Skeletal muscle satellite cell (primary cell): ENCODE results near the gene SCN8A.

Source experiments
- H3K27me3 ChIP-seq: 2 replicates; pipeline ENCODE4 v1.7.0; 2013; ENCODE audit warnings: low read length; ENCODE audit not compliant: control insufficient read depth, insufficient read depth
- H3K36me3 ChIP-seq: 2 replicates; pipeline ENCODE4 v1.7.0; 2013; ENCODE audit warnings: mild to moderate bottlenecking, control low read depth, low read length; ENCODE audit not compliant: insufficient read depth
- H3K4me1 ChIP-seq: 2 replicates; pipeline ENCODE4 v1.7.0; 2013; ENCODE audit warnings: low read length; ENCODE audit not compliant: control insufficient read depth, insufficient read depth
- H3K4me2 ChIP-seq: 2 replicates; pipeline ENCODE4 v1.7.0; 2013; ENCODE audit warnings: mild to moderate bottlenecking, low read length
- H3K4me3 ChIP-seq: 2 replicates; pipeline ENCODE4 v1.7.0; 2013; ENCODE audit warnings: low read length
- H3K9ac ChIP-seq: 2 replicates; pipeline ENCODE4 v1.7.0; 2013; ENCODE audit warnings: mild to moderate bottlenecking, low read depth, low read length, moderate library complexity
- H3K9me3 ChIP-seq: replicated peaks from 2 replicates; pipeline ENCODE4 v1.7.0; 2013; ENCODE audit warnings: mild to moderate bottlenecking, control low read depth, low read length

The SCN8A gene

GRCh38 chr12:51721282-51721940 is 130.4 kb downstream of the SCN8A start:
- no peaks in the 10 kb centered on the region for H3K9me3 ChIP-seq
- peaks cover 8% of the 10 kb centered on the region for H3K4me1 ChIP-seq
- H3K4me3 ChIP-seq, result peak overlapping the region; percentile 46
- peak overlapping the region; percentile 78 for H3K4me2 ChIP-seq
- no peaks in the 10 kb centered on the region for H3K27me3 ChIP-seq
- H3K36me3 ChIP-seq, result peaks cover 22% of the 10 kb centered on the region
- H3K9ac ChIP-seq, result no peak overlapping the region

GRCh38 chr12:51722431-51722830 is 131.4 kb downstream of the SCN8A start:
- no peak overlapping the region for H3K9ac ChIP-seq
- peaks cover 24% of the 10 kb centered on the region for H3K36me3 ChIP-seq
- no peaks in the 10 kb centered on the region for H3K9me3 ChIP-seq
- peaks cover 8% of the 10 kb centered on the region for H3K4me1 ChIP-seq
- H3K4me3 ChIP-seq, result no peak overlapping the region
- H3K4me2 ChIP-seq, result no peak overlapping the region
- H3K27me3 ChIP-seq, result no peaks in the 10 kb centered on the region

- H3K27me3 ChIP-seq, result no peaks in the 10 kb centered on the region
- H3K9ac ChIP-seq, result no peak overlapping the region
- H3K4me2 ChIP-seq, result no peak overlapping the region
- H3K9me3 ChIP-seq, result no peaks in the 10 kb centered on the region
- H3K4me1 ChIP-seq, result peaks cover 14% of the 10 kb centered on the region
- peaks cover 25% of the 10 kb centered on the region for H3K36me3 ChIP-seq
- H3K4me3 ChIP-seq, result no peak overlapping the region
These were observed 135.1 kb downstream of the SCN8A start for GRCh38 chr12:51726161-51726560.

GRCh38 chr12:51726931-51727330 is 135.9 kb downstream of the SCN8A start:
- no peaks in the 10 kb centered on the region for H3K27me3 ChIP-seq
- H3K9me3 ChIP-seq, result no peaks in the 10 kb centered on the region
- no peak overlapping the region for H3K4me2 ChIP-seq
- H3K36me3 ChIP-seq, result peaks cover 24% of the 10 kb centered on the region
- peaks cover 7% of the 10 kb centered on the region for H3K4me1 ChIP-seq
- H3K9ac ChIP-seq, result no peak overlapping the region
- H3K4me3 ChIP-seq, result no peak overlapping the region

- H3K27me3 ChIP-seq, result no peaks in the 10 kb centered on the region
- H3K36me3 ChIP-seq, result peaks cover 14% of the 10 kb centered on the region
- H3K4me2 ChIP-seq, result no peak overlapping the region
- peaks cover 7% of the 10 kb centered on the region for H3K4me1 ChIP-seq
- H3K9ac ChIP-seq, result no peak overlapping the region
- H3K4me3 ChIP-seq, result no peak overlapping the region
- no peaks in the 10 kb centered on the region for H3K9me3 ChIP-seq
These were observed 138.3 kb downstream of the SCN8A start for GRCh38 chr12:51729331-51729730.

GRCh38 chr12:51730745-51731144 is 139.7 kb downstream of the SCN8A start:
- Histone ChIP-seq H3K9me3 (no peaks in the 10 kb centered on the region), H3K4me2 (no peak overlapping the region), H3K4me1 (peaks cover 7% of the 10 kb centered on the region), H3K36me3 (peaks cover 13% of the 10 kb centered on the region), H3K27me3 (no peaks in the 10 kb centered on the region), H3K4me3 (no peak overlapping the region), H3K9ac (no peak overlapping the region)

- Histone ChIP-seq H3K4me2 (no peak overlapping the region), H3K9ac (no peak overlapping the region), H3K27me3 (no peaks in the 10 kb centered on the region), H3K4me1 (no peaks in the 10 kb centered on the region), H3K9me3 (no peaks in the 10 kb centered on the region), H3K36me3 (peaks cover 10% of the 10 kb centered on the region), H3K4me3 (no peak overlapping the region)
These were observed 149.5 kb downstream of the SCN8A start for GRCh38 chr12:51740536-51740935.

- H3K4me3 ChIP-seq, result no peak overlapping the region
- no peaks in the 10 kb centered on the region for H3K27me3 ChIP-seq
- no peaks in the 10 kb centered on the region for H3K9me3 ChIP-seq
- H3K9ac ChIP-seq, result no peak overlapping the region
- H3K4me2 ChIP-seq, result no peak overlapping the region
- no peaks in the 10 kb centered on the region for H3K4me1 ChIP-seq
- H3K36me3 ChIP-seq, result peaks cover 41% of the 10 kb centered on the region
These were observed 153.2 kb downstream of the SCN8A start for GRCh38 chr12:51744235-51744634.

GRCh38 chr12:51744957-51745356 is 153.9 kb downstream of the SCN8A start:
- H3K9ac ChIP-seq, result no peak overlapping the region
- no peaks in the 10 kb centered on the region for H3K27me3 ChIP-seq
- H3K4me3 ChIP-seq, result no peak overlapping the region
- peaks cover 45% of the 10 kb centered on the region for H3K36me3 ChIP-seq
- no peaks in the 10 kb centered on the region for H3K9me3 ChIP-seq
- no peaks in the 10 kb centered on the region for H3K4me1 ChIP-seq
- no peak overlapping the region for H3K4me2 ChIP-seq

- Histone ChIP-seq H3K4me3 (no peak overlapping the region), H3K9me3 (no peaks in the 10 kb centered on the region), H3K27me3 (no peaks in the 10 kb centered on the region), H3K4me2 (no peak overlapping the region), H3K36me3 (peaks cover 52% of the 10 kb centered on the region), H3K9ac (no peak overlapping the region), H3K4me1 (no peaks in the 10 kb centered on the region)
These were observed 155.4 kb downstream of the SCN8A start for GRCh38 chr12:51746416-51746815.

- peaks cover 60% of the 10 kb centered on the region for H3K36me3 ChIP-seq
- H3K4me2 ChIP-seq, result no peak overlapping the region
- no peak overlapping the region for H3K4me3 ChIP-seq
- no peak overlapping the region for H3K9ac ChIP-seq
- no peaks in the 10 kb centered on the region for H3K9me3 ChIP-seq
- peaks cover 4% of the 10 kb centered on the region for H3K4me1 ChIP-seq
- H3K27me3 ChIP-seq, result no peaks in the 10 kb centered on the region
These were observed 157.2 kb downstream of the SCN8A start for GRCh38 chr12:51748235-51748634.

GRCh38 chr12:51749206-51749985 is 158.4 kb downstream of the SCN8A start:
- Histone ChIP-seq H3K9me3 (no peaks in the 10 kb centered on the region), H3K4me2 (no peak overlapping the region), H3K4me1 (peaks cover 4% of the 10 kb centered on the region), H3K36me3 (peaks cover 63% of the 10 kb centered on the region), H3K9ac (no peak overlapping the region), H3K4me3 (no peak overlapping the region), H3K27me3 (no peaks in the 10 kb centered on the region)
